ENCODE results near the gene PALM3.

DNA sequence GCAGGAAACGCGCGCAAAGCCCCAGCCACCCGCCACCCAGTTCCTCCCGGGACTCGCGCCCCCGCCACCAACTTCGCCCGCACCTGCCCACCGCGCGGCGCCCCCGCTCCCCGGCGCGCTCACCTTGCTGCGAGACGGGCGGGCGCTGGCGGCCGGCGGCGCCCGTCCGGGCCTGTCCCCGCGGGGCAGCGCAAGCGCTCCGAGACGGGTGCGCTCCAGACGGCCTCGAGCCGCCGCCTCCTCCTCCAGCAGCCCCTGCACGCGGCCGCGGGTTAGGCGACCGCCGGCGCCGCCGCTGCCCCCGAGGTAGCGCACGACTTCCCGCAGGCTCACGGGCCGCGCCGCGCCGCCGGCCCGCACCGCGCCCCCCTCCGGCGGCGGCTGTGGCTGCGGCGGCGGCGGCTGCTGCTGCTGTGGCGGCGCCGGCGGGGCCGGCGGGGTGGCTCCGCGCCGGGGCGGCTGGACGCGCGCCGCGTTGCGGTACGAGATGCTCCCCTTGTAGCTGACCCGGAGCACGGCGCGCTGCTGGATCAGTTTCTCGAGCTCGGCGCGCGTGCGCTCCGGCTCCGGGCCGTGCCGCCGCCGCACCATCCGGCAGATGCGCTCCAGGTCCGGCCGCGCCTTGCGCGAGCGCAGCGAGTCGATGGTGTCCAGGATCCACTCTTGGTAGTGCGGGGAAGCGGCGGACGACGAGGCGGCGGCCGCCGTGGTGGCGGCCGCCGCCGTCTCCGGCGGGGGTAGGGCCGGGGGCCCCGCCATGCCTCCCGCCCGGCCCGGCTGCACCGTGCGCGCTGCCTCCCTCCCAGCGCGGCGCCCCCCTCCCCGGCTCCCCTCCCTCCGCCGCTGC, 28.0 kb upstream of the PALM3 start:
- TF ChIP-seq ZFX (IDR thresholded peaks at IDR 0.05) (peak; percentile 19; the same call in 1 of the 2 replicates), CTCF (IDR thresholded peaks at IDR 0.05 in 2 of 3, conservative IDR thresholded peaks at IDR 0.05 in 1 of 3; ENCODE audit: borderline replicate concordance in 1 of 3, insufficient read depth in 1 of 3, low read depth in 2 of 3, low read length in 2 of 3) (no peak), POLR2A (IDR thresholded peaks at IDR 0.05; ENCODE audit: borderline replicate concordance, extremely low read depth, insufficient read depth, insufficient read length) (no peak), ZBTB33 (IDR thresholded peaks at IDR 0.05; ENCODE audit: extremely low read depth, insufficient replicate concordance, low read length) (no peak), RAD21 (IDR thresholded peaks at IDR 0.05; ENCODE audit: low read depth) (no peak), POLR2AphosphoS5 (IDR thresholded peaks at IDR 0.05; ENCODE audit: low read depth, low read length) (no peak; the same call in 1 of the 2 replicates), EZH2phosphoT487 (IDR thresholded peaks at IDR 0.05; ENCODE audit: borderline replicate concordance) (no peak), SP1 (IDR thresholded peaks at IDR 0.05; ENCODE audit: low read depth) (no peak), EZH2 (IDR thresholded peaks at IDR 0.05) (no peak), ZNF274 (IDR thresholded peaks at IDR 0.05; ENCODE audit: low read depth, low read length) (no peak)
- TF ChIP-seq, protein P1, sequence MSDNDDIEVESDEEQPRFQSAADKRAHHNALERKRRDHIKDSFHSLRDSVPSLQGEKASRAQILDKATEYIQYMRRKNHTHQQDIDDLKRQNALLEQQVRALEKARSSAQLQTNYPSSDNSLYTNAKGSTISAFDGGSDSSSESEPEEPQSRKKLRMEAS (IDR thresholded peaks at IDR 0.05) = no peak

All from HCT116 (cell line).